Thyroid gland (tissue), 4 donors: ENCODE measurements around the gene CLIC3.

Source experiments
- CTCF ChIP-seq, 6 experiments: fragments of 200-600 bp in 3 of 6; fragments of 450-650 bp in 3 of 6; sonication (generic) in 3 of 6; IDR thresholded peaks; one replicate each; pipeline ENCODE4 v1.5.1; 2016 to 2019; ENCODE audit warnings: antibody characterized with exemption in 6 of 6, mild to moderate bottlenecking in 2 of 6, inconsistent platforms in 1 of 6, moderate library complexity in 1 of 6
- POLR2A ChIP-seq, 2 donors: fragments of 450-650 bp; IDR thresholded peaks; one replicate each; pipeline ENCODE4 v1.6.1; 2017; ENCODE audit warnings: antibody characterized with exemption in 2 of 2, mild to moderate bottlenecking in 2 of 2, moderate library complexity in 1 of 2

GRCh38 chr9:136980669-136981478 lies 15.5 kb downstream of the CLIC3 start:
- TF ChIP-seq POLR2A (IDR thresholded peaks at IDR 0.05) (no peak), CTCF (IDR thresholded peaks at IDR 0.05) (no peak)
